GM18873 (cell line): Measurements from ENCODE around the gene TSPAN17.

Experiments
- ATAC-seq: cut with Tn5 transposase; IDR thresholded peaks from one replicate; pipeline ENCODE4 v1.9.1; 2021; ENCODE audit warnings: mild to moderate bottlenecking, moderate library complexity, moderate number of reproducible peaks; ENCODE audit not compliant: unreplicated experiment, low FRiP score

Gene TSPAN17

GRCh38 chr5:176639981-176640380 lies 7.3 kb upstream of the TSPAN17 start:
- ATAC-seq: no peak

- no peak for ATAC-seq
These were observed 6.7 kb upstream of the TSPAN17 start for GRCh38 chr5:176640616-176641015.

- ATAC-seq: no peak
These were observed 4.4 kb upstream of the TSPAN17 start for GRCh38 chr5:176642675-176643490.

GRCh38 chr5:176643491-176644219 lies 3.6 kb upstream of the TSPAN17 start:
- ATAC-seq: no peak

GRCh38 chr5:176644294-176644693 lies 3.0 kb upstream of the TSPAN17 start:
- no peak for ATAC-seq

- ATAC-seq: no peak
These were observed 2.2 kb upstream of the TSPAN17 start for GRCh38 chr5:176644878-176645670.

GRCh38 chr5:176646049-176646706 lies 1.1 kb upstream of the TSPAN17 start:
- no peak for ATAC-seq

- ATAC-seq: no peak
These were observed 616 bp upstream of the TSPAN17 start for GRCh38 chr5:176646707-176647029.

GRCh38 chr5:176647843-176648473 lies 674 bp downstream of the TSPAN17 start:
- no peak for ATAC-seq

GRCh38 chr5:176648474-176649194 lies 1.4 kb downstream of the TSPAN17 start:
- no peak for ATAC-seq

GRCh38 chr5:176650354-176650884 lies 3.1 kb downstream of the TSPAN17 start:
- ATAC-seq: no peak

GRCh38 chr5:176651472-176651980 lies 4.2 kb downstream of the TSPAN17 start:
- no peak for ATAC-seq

GRCh38 chr5:176652136-176652535 lies 4.9 kb downstream of the TSPAN17 start:
- ATAC-seq: no peak

GRCh38 chr5:176653401-176654385 lies 6.4 kb downstream of the TSPAN17 start:
- ATAC-seq: no peak

GRCh38 chr5:176654856-176655255 lies 7.6 kb downstream of the TSPAN17 start:
- no peak for ATAC-seq

GRCh38 chr5:176656467-176656990 lies 9.2 kb downstream of the TSPAN17 start:
- ATAC-seq: no peak

GRCh38 chr5:176658007-176658599 lies 10.8 kb downstream of the TSPAN17 start:
- no peak for ATAC-seq
